ENCODE data around the gene CTIF.

CTIF gene

DNA sequence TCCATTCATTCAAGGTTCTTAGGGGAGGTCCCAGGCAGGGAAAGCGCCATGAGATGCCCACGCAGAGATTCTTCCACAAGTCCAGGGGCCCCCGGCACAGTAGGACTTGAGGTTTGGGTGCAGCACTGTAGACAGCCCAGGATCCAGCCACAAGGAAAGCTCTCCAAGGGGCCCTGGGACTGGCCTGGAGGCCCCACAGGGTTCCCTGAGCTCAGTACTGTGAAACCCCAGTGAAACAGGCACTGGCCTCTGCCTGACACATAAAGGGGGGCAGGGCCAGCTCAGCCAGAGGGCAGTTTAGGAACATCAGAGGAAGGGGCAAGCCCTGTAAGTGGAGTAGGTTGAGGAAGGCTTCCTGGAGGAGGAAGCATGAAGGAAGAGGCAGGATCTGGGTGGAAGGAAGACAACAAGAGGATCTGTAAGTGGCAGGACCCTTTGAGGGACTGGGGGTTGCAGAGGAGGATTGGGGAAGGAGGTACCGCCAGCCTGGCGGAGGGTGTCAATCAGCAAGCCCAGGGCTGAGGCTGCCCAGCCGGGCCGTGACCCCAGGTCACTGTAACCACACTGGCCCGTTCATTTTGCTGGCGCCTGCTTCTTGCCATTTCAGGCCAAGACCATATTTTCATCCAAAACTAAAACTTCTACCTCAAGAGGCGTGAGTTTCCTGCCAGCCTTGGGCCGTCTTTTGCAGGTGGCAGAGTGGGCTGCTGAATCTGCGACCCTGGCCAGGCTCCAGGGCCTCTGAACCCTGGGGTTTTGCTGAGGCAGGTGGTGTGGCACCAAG lies 236.7 kb downstream of the CTIF start:
- DNase-seq (ENCODE audit: low read depth in 2 of 2), result no peak

DNA sequence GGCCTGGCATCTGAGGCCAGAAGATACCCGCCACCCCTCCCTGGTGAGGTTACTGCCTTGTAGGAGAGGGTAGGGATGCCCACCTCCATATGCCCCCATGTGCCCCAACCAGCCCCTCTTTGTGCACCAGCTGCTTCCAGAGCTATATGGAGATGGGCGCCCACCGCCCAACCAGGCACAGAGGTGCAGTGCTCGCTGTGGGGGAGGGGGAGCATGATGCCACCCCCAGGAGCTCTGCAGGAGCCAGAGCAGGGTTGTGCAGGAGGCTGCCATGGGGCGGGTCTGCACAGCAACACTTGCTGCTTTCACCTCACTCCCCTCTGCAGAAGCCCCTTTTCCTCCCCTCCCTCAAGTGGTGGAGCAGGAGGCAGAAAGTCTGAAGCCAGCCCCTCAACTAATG lies 237.3 kb downstream of the CTIF start:
- DNase-seq (ENCODE audit: low read depth in 2 of 2), result no peak

DNA sequence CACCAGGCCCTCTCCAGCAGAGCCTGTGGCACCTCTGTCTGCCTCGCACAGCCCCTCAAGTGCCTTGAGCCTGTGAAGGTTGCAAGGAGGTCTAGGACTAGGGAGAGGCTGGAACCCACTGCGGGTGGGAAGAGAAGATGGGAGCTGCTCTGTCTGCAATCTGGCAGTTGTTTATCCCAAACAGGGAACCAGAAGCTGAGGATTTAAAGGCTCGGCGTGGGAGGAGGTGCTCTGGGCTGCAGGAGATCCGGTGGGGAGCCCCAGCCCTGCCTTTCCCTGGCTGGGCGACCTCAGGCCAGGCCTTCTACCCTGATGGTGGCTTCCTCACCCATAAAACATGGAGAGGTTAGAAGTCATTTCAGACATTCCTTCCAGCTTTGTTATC lies 237.8 kb downstream of the CTIF start:
- no peak for DNase-seq (ENCODE audit: low read depth in 2 of 2)

DNA sequence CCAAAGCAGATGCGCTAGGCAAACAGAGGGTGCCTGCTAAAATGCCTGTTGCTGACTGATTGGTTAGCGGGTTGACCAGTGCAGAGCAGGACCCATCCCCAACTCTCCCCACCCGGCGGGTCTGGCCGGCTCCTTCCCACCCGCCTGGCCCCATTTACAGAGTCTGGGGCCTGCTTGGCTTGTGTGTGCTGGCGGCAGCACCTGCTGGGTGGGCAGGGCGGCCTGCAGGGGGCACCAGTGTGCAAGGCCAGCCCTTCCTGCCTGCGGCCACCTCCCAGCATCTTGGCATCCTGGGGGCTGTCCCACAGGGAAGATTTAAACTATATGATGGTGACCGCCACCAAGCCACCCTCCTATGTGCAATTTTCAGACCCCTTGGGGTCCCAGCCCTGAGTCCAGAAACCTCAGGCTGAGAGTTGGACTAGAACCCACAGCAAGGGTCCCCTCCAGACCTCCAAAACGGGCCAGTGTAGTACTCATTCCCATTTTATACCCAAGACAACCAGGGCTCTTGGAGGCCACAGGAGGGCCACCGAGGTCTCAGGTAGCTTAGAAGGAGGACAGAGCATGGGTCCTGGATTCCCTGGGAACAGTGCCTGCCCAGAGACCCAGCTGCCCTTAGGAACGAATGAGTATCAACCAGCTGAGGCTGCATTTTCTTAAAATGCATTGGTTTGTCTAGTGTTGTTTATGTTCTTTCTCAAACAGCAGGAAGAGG lies 238.4 kb downstream of the CTIF start:
- no peak for DNase-seq (ENCODE audit: low read depth in 2 of 2)

DNA sequence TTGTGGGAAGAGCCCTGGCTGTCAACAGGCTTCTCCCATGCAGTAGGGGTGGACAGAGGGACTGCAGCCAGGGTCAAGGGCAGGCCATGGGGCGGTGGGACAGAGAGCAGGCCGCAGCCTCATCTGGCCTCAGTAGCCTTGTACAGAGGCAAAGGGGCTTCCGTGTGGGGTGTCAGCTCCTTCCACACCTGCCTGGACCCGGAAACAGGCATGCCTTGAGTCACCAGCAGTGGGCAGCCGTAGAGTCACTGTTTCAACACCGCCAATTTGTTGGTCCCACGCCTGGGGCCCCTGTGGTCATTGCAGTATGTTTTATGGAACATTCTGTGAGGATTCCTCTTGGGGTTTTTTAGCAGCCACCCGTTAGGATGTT lies 238.9 kb downstream of the CTIF start:
- no peak for DNase-seq (ENCODE audit: low read depth in 2 of 2)

DNA sequence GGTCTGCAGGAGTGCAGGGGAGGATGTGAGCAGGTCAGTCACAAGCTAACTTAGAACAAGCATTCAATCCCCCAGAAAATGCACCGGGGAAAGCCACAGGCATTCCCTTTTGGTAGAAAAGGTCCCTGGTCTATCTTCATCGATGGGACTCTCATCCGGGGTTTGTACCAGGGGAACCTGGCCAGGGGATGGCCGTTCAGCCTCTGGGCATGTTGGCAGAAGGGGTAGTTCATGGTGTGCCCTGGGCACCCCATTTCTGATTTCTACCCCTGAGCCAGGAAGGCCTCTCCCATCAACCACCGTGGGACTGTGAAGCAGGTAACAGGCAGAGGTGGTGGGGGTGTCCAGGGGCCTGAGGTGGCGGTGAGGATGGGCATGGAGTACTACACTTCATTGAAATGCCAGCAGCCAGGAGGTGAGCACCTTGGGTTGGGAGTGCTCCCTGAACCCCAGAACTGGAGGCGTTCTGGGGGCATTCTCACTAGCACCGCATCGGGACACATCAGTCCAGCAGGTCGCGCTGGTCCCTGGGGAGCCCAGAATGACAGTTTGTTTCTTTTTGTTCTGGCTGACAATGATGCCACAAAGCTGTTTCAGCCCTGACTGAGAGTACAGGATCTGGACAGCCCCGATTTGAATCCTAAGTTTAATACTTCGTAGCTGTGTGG lies 239.6 kb downstream of the CTIF start:
- DNase-seq (ENCODE audit: low read depth in 2 of 2), result no peak

DNA sequence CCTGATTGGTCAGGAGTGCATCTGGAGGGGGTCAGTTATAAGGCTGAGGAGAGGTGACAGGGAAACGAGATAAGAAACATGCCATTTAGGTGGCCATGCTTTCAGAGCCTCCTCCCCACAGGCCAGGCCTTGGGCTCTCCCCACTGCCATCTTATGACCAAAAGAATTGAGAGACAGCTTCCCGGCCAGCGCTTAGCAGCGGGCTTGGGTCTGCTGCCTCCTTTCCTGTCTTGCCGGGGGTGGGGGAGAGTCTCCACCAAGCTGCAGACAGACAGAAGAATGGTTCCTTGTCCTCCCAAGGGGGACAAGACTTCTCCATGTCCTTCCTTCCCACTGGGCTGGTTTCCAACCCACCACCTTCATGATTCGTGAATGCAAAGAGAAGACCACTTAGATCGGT lies 240.6 kb downstream of the CTIF start:
- no peak for DNase-seq (ENCODE audit: low read depth in 2 of 2)

DNA sequence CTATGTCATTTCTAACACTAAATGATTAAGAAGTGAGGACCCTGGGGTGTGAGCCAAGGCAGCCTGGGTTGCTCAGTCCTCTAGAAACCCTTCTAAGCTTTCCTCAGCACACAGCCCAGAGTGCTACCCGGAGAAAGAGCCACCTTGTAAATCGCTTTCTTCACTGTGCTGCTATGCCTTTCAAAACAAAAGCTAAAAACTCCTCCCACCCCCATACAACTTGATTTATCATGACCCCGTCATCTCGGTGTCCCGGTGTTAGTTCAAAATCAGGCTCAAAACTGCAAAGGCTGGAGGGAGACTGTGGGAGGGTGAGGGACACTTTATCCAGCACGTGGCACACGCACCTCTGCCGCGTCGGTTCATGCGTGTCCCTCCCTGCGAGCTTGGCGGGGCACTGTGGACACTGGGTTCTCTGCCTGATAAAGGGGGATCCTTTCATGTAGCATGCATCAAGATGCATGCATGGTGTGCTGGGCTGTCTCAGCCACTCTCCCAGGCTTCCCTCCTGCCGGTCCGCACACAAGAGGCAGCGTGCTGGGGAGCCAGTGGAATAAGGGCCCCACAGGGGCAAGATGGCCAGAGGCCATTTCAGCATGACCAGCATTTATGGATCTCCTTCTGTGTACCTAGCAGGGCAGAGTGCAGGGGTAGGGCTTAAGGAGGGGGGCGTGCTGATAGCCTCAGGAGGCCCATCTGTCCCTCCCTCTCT lies 241.5 kb downstream of the CTIF start:
- DNase-seq (ENCODE audit: low read depth in 2 of 2), result no peak

DNA sequence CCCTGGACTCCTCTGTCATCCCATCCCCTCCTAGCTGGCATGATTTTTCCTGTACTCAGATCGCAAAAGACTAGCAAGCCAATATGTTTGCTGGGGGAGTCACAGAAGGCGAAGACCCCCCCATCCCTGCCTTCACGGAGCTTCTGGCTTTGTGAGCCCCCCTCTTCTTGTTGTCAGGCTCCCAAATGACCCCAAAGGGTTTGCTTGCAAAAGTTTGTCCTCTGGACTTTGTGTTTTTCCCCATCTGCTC lies 242.0 kb downstream of the CTIF start:
- DNase-seq (ENCODE audit: low read depth in 2 of 2), result no peak

DNA sequence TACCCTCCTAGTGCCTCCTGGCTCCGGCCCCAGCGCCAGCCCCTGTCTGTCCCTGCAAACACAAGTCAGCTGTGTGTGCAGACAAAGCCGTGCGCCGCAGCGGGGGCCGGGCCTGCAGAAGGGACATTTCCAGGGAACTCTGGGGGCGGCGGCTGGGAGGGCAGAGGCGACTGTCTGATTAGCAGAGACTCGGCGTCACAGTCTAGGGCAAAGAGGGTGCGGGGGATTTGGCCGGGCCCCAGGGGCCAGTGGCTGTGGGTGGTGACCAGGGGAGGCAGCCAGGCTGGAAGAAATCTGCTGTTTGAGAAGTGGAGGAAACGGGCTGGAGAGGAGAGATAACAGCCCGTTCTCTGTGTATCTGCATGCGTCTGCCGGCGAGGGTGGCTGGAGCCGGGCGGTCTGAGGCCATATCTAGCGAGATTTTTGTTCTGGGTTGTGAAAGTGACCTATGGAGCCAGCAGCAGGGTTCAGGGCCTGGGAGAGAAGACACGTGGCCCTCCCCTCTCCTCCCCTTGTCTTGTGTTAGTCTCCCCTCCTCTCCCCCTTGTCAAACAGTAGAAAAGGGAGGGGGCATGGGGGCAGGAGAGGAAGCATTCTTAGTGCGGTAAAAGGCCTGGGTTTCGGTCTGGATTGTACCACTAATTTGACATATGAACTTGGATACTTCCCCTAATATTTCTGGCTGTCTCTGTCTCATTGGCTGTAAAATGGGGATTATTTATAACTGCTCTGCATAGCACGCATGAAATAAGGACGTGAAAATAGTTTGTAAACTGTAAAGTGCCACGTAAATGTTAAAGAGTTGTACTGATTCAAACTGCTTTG lies 242.5 kb downstream of the CTIF start:
- no peak for DNase-seq (ENCODE audit: low read depth in 2 of 2)

DNA sequence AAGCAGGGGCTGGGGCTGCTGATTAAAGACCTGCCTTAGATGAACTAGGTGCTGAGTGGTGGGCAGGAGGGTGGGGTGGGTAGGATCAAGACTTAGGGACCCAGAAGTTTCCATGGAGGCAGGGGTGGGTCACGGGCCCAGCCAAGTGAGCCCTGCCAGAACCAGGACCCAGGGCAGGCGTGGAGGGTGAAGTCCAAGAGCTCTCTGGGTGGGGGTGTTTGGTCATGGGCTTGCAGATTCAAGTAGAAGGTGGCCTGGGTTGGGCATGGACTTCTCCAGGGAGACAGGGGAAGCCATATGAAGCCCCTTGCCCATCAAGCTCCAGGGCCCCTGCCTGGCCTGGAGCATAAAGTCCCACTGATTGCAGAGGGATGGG lies 243.1 kb downstream of the CTIF start:
- DNase-seq (ENCODE audit: low read depth in 2 of 2), result no peak

DNA sequence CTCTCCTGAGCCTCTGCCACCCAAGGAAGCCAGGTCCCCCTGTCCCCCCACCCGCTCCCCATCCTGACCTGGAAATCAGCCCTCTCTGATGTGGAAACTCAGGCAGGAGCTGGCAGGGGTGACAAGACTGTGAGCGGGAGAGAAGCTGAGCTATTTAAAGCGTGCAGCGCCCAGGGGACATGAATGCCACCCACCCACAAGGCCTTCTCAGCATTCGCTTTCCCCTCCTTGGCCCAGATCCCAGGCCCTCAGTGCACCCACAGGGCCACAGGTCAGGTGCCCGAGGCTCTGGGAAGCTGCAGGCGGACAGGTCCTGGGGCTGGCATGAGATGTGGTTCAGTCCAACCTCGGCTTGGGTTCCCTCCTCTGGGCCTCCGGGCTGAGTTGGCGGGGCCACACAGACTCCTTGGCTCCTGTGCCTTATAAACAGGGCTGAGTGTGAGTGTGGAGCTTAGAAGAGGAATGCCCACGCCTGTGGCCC lies 243.6 kb downstream of the CTIF start:
- no peak for DNase-seq (ENCODE audit: low read depth in 2 of 2)

DNA sequence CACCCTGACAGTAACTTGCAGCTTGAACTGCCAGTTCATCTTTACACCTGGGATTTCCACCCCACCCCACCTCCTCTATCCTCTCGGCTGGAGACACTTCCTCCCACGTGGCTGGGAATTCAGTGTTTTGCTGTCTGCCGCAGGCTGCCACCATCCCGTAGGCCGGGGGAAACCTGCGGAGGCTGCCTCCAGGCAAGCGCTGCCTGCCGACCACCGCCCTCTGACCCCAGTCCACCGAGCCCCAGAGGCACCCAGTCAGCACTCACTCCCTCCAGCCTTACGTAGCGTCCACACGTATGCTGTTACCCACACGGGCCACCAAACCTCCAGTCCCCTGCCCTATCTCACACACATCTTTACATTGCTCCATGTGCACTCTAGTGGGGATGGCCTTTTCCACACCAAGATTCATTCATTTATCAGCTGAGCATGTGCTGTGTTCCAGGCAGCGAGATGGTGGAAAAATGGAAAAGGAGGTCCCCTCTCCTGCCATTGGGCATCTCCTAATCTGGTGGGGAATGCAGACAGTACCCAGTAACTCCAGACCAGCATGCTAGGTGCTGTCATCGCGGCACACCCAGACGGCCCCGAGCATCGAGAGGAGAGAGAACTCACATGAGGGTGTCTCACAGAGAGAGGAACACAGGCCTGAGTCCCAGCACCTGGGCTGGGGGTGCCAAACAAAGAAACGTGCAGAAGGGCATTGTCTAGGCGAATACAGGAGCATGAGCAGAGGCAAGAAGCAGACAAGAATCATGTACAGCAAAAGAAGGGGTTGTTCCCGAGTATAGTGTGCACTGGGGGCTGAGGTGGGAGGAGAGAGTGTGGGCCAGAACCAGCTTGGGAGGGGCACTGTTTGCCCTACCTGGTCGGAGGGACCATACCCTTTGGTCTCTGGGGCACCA lies 245.0 kb downstream of the CTIF start:
- no peak for DNase-seq (ENCODE audit: low read depth in 2 of 2)

DNA sequence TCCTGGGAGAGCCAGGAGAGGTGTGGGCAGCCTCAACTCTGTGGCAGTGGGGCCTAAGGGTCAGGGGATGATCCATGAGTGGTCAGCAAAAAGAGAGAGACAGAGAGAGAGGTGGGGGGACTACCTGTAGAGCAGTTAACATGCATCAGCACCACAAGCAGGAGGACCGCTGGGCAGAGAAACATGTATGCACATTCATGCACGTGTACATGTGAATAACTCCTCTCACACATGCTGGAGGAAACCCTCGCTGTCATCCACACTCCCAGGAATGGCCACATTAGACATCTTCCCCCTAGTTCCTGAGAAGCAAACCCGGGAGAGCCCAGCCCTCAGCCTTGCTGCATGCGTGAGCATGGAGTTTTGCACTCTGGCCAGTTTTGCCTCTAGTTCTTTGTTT lies 245.8 kb downstream of the CTIF start:
- no peak for DNase-seq (ENCODE audit: low read depth in 2 of 2)

DNA sequence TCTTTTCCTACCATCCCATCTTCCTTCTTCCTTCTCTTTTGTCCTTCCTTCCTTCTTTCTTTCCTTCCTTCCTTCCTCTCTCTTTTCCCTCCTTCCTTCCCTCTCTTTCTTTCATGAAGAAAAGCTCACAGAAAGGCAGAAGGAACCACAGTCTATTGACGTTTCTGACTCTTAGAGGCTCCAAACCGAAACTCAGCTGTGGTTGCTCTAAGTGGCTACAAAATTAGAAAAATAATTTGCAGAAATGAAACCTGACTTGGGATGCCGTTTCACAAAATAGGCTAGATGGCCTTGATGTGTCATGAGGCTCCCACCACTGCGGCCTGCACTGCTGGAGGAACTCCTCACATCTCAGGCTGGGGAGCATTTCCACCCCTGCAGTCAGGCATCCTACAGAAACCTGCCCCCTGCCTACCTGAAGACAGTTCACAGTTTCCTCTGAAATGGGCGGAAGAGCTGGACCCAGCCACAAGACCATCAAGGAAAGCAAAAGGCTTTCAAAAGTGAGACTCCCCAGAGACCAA lies 246.3 kb downstream of the CTIF start:
- no peak for DNase-seq (ENCODE audit: low read depth in 2 of 2)

DNA sequence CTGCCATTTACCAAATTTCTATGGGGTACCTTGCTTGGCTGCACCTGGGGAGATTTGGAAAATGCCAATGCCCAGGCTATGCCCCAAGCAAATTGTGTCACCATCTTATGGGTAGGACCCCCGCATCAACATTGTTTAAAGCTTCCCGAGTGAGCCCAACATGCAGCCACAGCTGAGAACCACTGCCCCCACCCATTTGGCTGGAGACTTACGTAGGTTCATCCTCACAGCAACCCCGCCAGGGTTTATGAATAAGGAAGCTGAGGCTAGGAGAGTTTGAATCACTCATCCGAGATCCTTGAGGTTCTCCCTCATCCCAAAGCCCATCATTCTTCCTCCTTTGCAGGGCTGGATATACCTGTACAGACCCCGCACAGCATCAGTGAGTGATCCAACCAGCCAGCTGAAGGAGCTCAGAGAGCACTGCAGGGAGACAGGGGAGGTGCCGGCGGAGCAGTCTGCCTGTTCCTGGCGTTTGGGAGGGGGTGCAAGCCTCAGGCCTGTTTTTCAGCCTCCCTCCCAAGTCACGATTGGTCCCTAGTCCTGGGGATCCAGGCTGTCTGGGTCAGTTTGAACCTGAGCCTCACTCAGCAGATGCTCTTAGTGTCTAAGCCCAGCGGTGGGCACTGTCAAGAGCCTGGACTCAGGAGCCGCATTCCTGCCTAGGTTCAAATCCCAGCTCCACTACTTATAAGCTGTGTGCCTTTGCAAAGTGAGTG lies 247.1 kb downstream of the CTIF start:
- no peak for DNase-seq (ENCODE audit: low read depth in 2 of 2)

DNA sequence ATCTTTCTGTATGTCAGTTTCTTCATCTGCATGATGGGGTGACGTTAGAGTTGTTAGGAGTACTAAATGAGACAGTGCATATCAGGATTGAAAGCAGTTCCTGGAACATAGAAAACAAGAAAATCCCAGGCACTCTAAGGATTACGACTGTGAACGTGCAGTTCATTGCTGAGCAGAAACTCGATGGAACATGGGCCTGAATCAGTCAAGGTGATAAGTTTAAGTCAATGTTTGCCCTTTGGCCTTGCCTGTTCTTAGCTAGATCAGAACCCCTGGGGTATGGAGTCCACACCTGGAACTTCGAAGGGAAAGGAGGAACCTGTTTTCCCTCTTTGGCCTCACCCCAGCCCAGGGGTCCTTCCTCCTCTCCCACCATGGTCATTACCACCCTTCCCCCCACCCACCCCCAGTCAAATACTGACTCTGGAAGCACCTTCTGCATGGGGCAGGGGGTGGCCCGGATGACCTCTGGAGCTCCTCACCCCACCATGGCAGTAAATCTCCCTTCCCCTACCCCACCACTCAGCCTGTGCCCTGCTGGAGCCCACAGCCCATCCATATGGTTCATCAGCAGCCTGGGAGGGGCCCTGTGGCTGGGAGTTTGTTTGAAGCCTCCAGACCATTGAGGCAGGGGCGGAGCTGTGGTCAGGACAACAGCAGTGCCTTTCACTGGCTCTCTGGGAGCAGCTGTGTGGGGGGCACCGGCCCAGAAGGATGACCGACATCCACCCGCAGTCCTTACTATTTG lies 247.8 kb downstream of the CTIF start:
- no peak for DNase-seq (ENCODE audit: low read depth in 2 of 2)

DNA sequence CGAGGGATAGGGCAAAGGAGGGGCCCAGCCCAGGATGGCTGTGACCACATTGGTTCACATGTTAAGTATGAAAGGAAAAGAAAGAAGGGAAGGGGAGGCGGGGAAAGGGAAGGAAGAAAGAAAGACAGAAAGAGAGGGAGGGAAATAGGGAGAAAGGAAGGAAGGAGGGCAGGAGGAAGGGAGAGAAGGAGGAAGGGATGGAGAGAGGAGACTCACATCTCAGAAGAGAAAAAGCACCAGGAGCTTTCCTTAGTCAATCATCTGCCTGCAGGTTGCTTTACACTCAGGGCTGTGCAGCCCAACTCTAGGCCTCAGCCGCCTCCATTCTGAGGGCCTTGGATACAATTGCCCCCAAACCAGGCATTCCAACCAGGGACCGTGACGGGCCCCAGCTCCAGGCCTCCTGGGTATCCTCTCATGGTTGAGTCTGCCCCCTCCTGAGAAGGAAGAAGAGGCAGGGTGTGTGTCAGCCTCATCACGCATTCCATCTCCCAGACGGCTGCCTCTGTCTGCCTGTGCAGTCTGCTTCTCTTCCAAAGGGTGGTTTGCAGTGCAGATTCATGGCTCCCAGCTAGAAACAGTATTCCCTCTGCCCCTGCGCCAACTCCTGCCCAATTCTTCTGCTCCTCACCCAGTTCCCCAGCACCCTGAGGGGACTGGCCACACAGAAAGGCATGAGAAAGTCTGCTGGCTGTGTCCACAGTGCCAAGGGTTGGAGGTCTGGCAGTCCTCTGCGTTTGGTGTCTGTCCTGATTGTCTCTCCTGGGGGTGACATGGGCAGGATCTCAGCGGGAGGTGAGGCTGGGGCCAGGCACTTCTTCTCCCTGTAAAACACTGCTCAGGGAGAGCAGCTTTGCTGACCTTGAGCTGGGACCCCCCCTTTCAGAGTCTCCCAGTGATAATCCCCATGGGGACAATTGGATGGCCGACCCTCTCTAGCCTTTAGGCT lies 248.6 kb downstream of the CTIF start:
- no peak for DNase-seq (ENCODE audit: low read depth in 2 of 2)
